Natural killer cell (primary cell): ENCODE results near the gene KLHL3. TPM values are rescaled to one million over a fixed set of nuclear protein-coding genes. Genes with fewer than 3 reads are reported as not detected.

ENCODE experiments used
- ATAC-seq, 3 donors: fragments of 150-1000 bp in 2 of 3; fragments of 200-7000 bp in 1 of 3; cut with Tn5 transposase; 1 replicate in 1 of 3; 2 replicates in 2 of 3; pipeline ENCODE4 v1.10.0; 2021; ENCODE audit warnings: mild to moderate bottlenecking in 2 of 3, moderate library complexity in 2 of 3
- DNase-seq, 2 donors: peaks; one replicate each; pipeline versions ENCODE4 v3.0.0 to v3.0.0-alpha.2; 2013 to 2021; ENCODE audit warnings: mixed read lengths in 1 of 2
- H3K27ac ChIP-seq: one replicate; pipeline ENCODE4 v1.5.1; 2013; ENCODE audit warnings: mild to moderate bottlenecking, low read length
- H3K27me3 ChIP-seq: one replicate; pipeline ENCODE4 v1.6.1; 2013; ENCODE audit warnings: low read length; ENCODE audit not compliant: control insufficient read depth, insufficient read depth
- H3K36me3 ChIP-seq: one replicate; pipeline ENCODE4 v1.6.1; 2013; ENCODE audit warnings: low read length; ENCODE audit not compliant: control insufficient read depth, insufficient read depth
- H3K4me1 ChIP-seq: one replicate; pipeline ENCODE4 v1.6.1; 2013; ENCODE audit warnings: low read length; ENCODE audit not compliant: control insufficient read depth, insufficient read depth
- H3K4me3 ChIP-seq: one replicate; pipeline ENCODE4 v1.5.1; 2013; ENCODE audit warnings: low read length
- H3K9me3 ChIP-seq: one replicate; pipeline ENCODE4 v1.6.1; 2013; ENCODE audit warnings: low read length; ENCODE audit not compliant: control insufficient read depth, insufficient read depth
- H3K27ac Mint-ChIP-seq, 2 donors: one replicate each; pipeline ENCODE4 v1.8.0; 2022; ENCODE audit warnings: mild to moderate bottlenecking in 2 of 2, mixed read lengths in 2 of 2, moderate library complexity in 1 of 2
- H3K27me3 Mint-ChIP-seq, 2 donors: one replicate each; pipeline ENCODE4 v1.8.0; 2022; ENCODE audit warnings: low read depth in 2 of 2, mixed read lengths in 2 of 2
- H3K36me3 Mint-ChIP-seq: one replicate; pipeline ENCODE4 v1.8.0; 2022; ENCODE audit warnings: mixed read lengths
- H3K4me1 Mint-ChIP-seq, 2 donors: one replicate each; pipeline ENCODE4 v1.8.0; 2022; ENCODE audit warnings: mixed read lengths in 2 of 2
- H3K4me3 Mint-ChIP-seq: one replicate; pipeline ENCODE4 v1.8.0; 2022; ENCODE audit warnings: mild to moderate bottlenecking, moderate library complexity, mixed read lengths
- H3K9me3 Mint-ChIP-seq, 2 donors: one replicate each; pipeline ENCODE4 v1.8.0; 2022; ENCODE audit warnings: mixed read lengths in 2 of 2
- CTCF ChIP-seq: fragments of 200-600 bp; IDR thresholded peaks from one replicate; pipeline ENCODE4 v1.8.0; 2022; ENCODE audit warnings: antibody characterized with exemption
- WGBS: methylation state at CpG from one replicate; pipeline ENCODE4 v1.1.7; 2013; ENCODE audit warnings: missing lambda C conversion rate; ENCODE audit not compliant: insufficient coverage; 5-methylcytosine and 5-hydroxymethylcytosine counted together
- intact Hi-C: fragments of 100-400 bp; cut with micrococcal nuclease; formaldehyde crosslinking; loops from one replicate; pipeline ENCODE4 v1.14.2; 2022
- total RNA-seq, 4 donors: library from RNA; stranded (reverse); fragments of 120-200 nt in 1 of 4; gene quantifications; one replicate each; pipeline versions ENCODE4 v1.2.3 to v1.2.4, GENCODE V29; 2013 to 2022

Gene KLHL3
- total RNA-seq, 3 donors from 2014 or later (not counting 1 experiment from before 2014, with no cell fraction given): 11.2 to 14.0 (median 13.2) TPM

- DNase-seq (no peak), ATAC-seq (no peak)
- 96% methylated on average over 4 of the region's 5 CpGs for WGBS
- Histone ChIP-seq H3K27ac (no peak overlapping the region), H3K36me3 (no peaks in the 10 kb centered on the region), H3K4me1 (no peaks in the 10 kb centered on the region), H3K4me3 (no peak overlapping the region), H3K9me3 (no peaks in the 10 kb centered on the region), H3K27me3 (no peaks in the 10 kb centered on the region)
- intact Hi-C loops: no loop called here
- H3K4me3 Mint-ChIP-seq: no peak overlapping the region
- no peak overlapping the region for H3K27ac Mint-ChIP-seq
- no peaks in the 10 kb centered on the region for H3K9me3 Mint-ChIP-seq
- H3K27me3 Mint-ChIP-seq: no peaks in the 10 kb centered on the region
- no peaks in the 10 kb centered on the region for H3K4me1 Mint-ChIP-seq
- TF ChIP-seq CTCF: no peak
- no peaks in the 10 kb centered on the region for H3K36me3 Mint-ChIP-seq
These were observed 32.3 kb downstream of the KLHL3 start for GRCh38 chr5:137703565-137703964.

DNA sequence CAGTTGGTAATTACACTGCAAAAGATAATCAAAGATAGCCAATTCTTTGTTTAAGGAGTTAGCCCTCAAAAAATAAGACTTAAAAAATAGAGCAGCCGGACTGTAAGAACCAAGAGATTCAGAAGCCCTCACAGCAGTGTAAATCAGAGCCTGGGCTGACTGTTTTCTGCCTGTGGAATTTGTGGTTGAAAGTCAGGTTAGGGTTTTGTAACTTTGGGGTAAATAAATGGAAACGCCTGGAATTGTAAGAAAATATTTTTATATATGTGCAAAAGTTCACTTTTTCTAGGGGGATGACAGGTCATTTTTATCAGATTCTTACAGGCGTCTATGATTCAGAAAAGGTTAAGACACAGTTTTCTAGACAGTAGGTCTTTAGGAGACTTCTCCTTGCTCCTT, 35.6 kb downstream of the KLHL3 start:
- H3K36me3 ChIP-seq: no peaks in the 10 kb centered on the region
- H3K27me3 ChIP-seq: no peaks in the 10 kb centered on the region
- no peak for TF ChIP-seq CTCF
- 54% methylated on average over 2 of the region's 3 CpGs for WGBS
- no peaks in the 10 kb centered on the region for H3K9me3 Mint-ChIP-seq
- no peak overlapping the region for H3K4me3 Mint-ChIP-seq
- H3K4me3 ChIP-seq: no peak overlapping the region
- peaks cover 6 to 14% of the 10 kb centered on the region in 2 donors for H3K4me1 Mint-ChIP-seq
- no peak overlapping the region for H3K27ac ChIP-seq
- no peaks in the 10 kb centered on the region for H3K9me3 ChIP-seq
- H3K4me1 ChIP-seq: peaks cover 7% of the 10 kb centered on the region
- H3K27me3 Mint-ChIP-seq: no peaks in the 10 kb centered on the region
- no peak for DNase-seq
- H3K36me3 Mint-ChIP-seq: no peaks in the 10 kb centered on the region
- ATAC-seq: no peak
- no peak overlapping the region for H3K27ac Mint-ChIP-seq
- intact Hi-C loops: no loop called here

DNA sequence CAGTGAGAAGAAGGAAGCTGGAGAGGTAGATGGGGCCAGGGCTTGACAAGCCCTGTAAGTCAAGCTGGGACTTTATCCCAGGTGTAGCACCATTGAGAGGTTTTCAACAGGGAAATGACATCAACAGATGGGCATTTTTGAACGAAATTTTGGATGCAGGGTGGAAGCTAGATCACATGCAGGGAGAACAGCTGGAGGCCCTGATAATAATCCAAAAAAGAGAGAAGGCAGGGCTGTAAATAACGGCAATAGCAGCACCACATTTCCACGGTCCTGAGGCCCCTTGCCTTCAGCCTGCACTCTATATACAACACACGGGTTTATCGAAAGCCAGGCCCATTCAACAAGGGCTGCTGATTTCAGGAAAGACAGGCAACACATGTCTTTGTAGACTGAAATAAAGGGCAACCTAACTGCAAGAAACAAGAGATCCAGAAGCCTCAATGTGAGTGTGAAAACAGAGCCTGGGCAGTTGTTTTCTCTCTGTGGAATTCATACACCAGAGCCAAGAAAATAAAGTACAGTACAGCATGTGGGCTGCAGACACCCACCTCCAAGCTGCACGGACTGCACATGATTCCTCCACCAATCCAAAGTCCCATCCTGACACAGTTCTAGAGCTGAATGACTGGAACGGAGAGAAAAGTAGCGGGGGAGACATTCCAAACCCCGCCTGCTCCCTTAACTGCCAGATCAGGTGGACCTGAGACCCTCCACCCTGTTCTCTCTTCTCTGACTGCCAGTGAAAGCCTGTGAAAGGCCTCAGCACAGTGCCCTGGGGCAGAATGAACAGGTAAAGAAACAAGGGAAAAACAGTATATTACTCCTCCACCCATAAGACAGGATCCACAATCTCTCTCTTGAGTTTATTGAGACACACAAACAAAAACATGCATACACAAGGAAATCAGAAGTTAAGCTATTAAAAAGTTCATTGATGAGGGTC, 36.3 kb downstream of the KLHL3 start:
- Mint-ChIP-seq H3K27ac (no peak overlapping the region), H3K4me1 (peaks cover 6 to 14% of the 10 kb centered on the region in 2 donors), H3K36me3 (no peaks in the 10 kb centered on the region), H3K27me3 (no peaks in the 10 kb centered on the region), H3K4me3 (no peak overlapping the region), H3K9me3 (no peaks in the 10 kb centered on the region)
- ATAC-seq (no peak), DNase-seq (no peak)
- Histone ChIP-seq H3K36me3 (no peaks in the 10 kb centered on the region), H3K9me3 (no peaks in the 10 kb centered on the region), H3K27ac (no peak overlapping the region), H3K27me3 (no peaks in the 10 kb centered on the region), H3K4me1 (peaks cover 7% of the 10 kb centered on the region), H3K4me3 (no peak overlapping the region)
- TF ChIP-seq CTCF: no peak
- intact Hi-C loops: no loop called here
- 71% methylated on average over 9 of the region's 9 CpGs for WGBS
